H9 (cell line): ENCODE results near the gene UNC13C. TPM values are rescaled to one million over a fixed set of nuclear protein-coding genes. Genes with fewer than 3 reads are reported as not detected.

ENCODE experiments used
- DNase-seq: peaks from one replicate; pipeline ENCODE4 v3.0.0-alpha.2; 2017
- H2AFZ ChIP-seq: one replicate; pipeline ENCODE4 v1.6.1; 2013; ENCODE audit warnings: mild to moderate bottlenecking, low read length, control low read depth, moderate library complexity
- H2AK5ac ChIP-seq: 2 replicates; pipeline ENCODE4 v1.6.1; 2013; ENCODE audit warnings: low read length, control low read depth, mixed read lengths; ENCODE audit not compliant: insufficient read length
- H2BK120ac ChIP-seq: one replicate; pipeline ENCODE4 v1.6.1; 2013; ENCODE audit warnings: low read depth, mild to moderate bottlenecking, low read length, control low read depth, inconsistent platforms; ENCODE audit not compliant: poor library complexity, severe bottlenecking
- H2BK12ac ChIP-seq: 2 replicates; pipeline ENCODE4 v1.6.1; 2013; ENCODE audit warnings: low read length, control low read depth, mixed read lengths, low read depth; ENCODE audit not compliant: insufficient read length
- H2BK15ac ChIP-seq: 2 replicates; pipeline ENCODE4 v1.6.1; 2013; ENCODE audit warnings: low read depth, low read length, control low read depth
- H2BK20ac ChIP-seq: one replicate; pipeline ENCODE4 v1.6.1; 2013; ENCODE audit warnings: low read depth, mild to moderate bottlenecking, low read length, control low read depth, inconsistent platforms; ENCODE audit not compliant: poor library complexity, severe bottlenecking
- H2BK5ac ChIP-seq: 2 replicates; pipeline ENCODE4 v1.6.1; 2013; ENCODE audit warnings: low read length, control low read depth, mixed read lengths; ENCODE audit not compliant: insufficient read length
- H3K14ac ChIP-seq: 2 replicates; pipeline ENCODE4 v1.6.1; 2013; ENCODE audit warnings: low read length, control low read depth; ENCODE audit not compliant: insufficient read depth
- H3K18ac ChIP-seq: 2 replicates; pipeline ENCODE4 v1.6.1; 2013; ENCODE audit warnings: low read depth, mild to moderate bottlenecking, mixed read lengths, low read length, control low read depth; ENCODE audit not compliant: insufficient read length
- H3K23ac ChIP-seq: 2 replicates; pipeline ENCODE4 v1.6.1; 2013; ENCODE audit warnings: low read length, control low read depth, mixed read lengths, low read depth; ENCODE audit not compliant: insufficient read length
- H3K23me2 ChIP-seq: 2 replicates; pipeline ENCODE4 v1.6.1; 2013; ENCODE audit warnings: low read depth, mild to moderate bottlenecking, mixed read lengths, low read length, control low read depth; ENCODE audit not compliant: insufficient read length, poor library complexity, severe bottlenecking
- H3K27ac ChIP-seq: 2 replicates; pipeline ENCODE4 v1.5.1; 2013; ENCODE audit warnings: low read length, control low read depth, mixed read lengths, low read depth; ENCODE audit not compliant: insufficient read length
- H3K27me3 ChIP-seq: 2 replicates; pipeline ENCODE4 v1.6.1; 2013; ENCODE audit warnings: low read length, control low read depth, inconsistent platforms; ENCODE audit not compliant: insufficient read depth
- H3K4ac ChIP-seq: 2 replicates; pipeline ENCODE4 v1.6.1; 2013; ENCODE audit warnings: low read depth, mild to moderate bottlenecking, control low read depth, inconsistent platforms, low read length, moderate library complexity
- H3K4me1 ChIP-seq: 2 replicates; pipeline ENCODE4 v1.6.1; 2013; ENCODE audit warnings: low read length, control low read depth, inconsistent platforms; ENCODE audit not compliant: insufficient read depth
- H3K4me2 ChIP-seq: 2 replicates; pipeline ENCODE4 v1.6.1; 2013; ENCODE audit warnings: low read length, control low read depth, mixed read lengths; ENCODE audit not compliant: insufficient read length, insufficient read depth
- H3K56ac ChIP-seq: 2 replicates; pipeline ENCODE4 v1.6.1; 2013; ENCODE audit warnings: low read depth, mild to moderate bottlenecking, mixed read lengths, low read length, control low read depth; ENCODE audit not compliant: insufficient read length
- H3K79me1 ChIP-seq: 2 replicates; pipeline ENCODE4 v1.6.1; 2013; ENCODE audit warnings: low read depth, mild to moderate bottlenecking, moderate library complexity, low read length, control low read depth, inconsistent platforms; ENCODE audit not compliant: insufficient read depth, poor library complexity, severe bottlenecking
- H3K79me2 ChIP-seq: 2 replicates; pipeline ENCODE4 v1.6.1; 2013; ENCODE audit warnings: low read length, control low read depth, inconsistent platforms; ENCODE audit not compliant: insufficient read depth
- H3K9ac ChIP-seq: 2 replicates; pipeline ENCODE4 v1.6.1; 2013; ENCODE audit warnings: low read length, control low read depth, mixed read lengths; ENCODE audit not compliant: insufficient read length; ENCODE audit errors: extremely low read depth
- H3K9me3 ChIP-seq: one replicate; pipeline ENCODE4 v1.6.1; 2013; ENCODE audit warnings: low read depth, low read length, inconsistent platforms; ENCODE audit not compliant: control insufficient read depth
- H3T11ph ChIP-seq: one replicate; pipeline ENCODE4 v1.6.1; 2013; ENCODE audit warnings: mild to moderate bottlenecking, low read length, control low read depth, inconsistent platforms
- H4K20me1 ChIP-seq: one replicate; pipeline ENCODE4 v1.6.1; 2013; ENCODE audit not compliant: control insufficient read depth, insufficient read length, insufficient read depth
- H4K5ac ChIP-seq: 2 replicates; pipeline ENCODE4 v1.6.1; 2013; ENCODE audit warnings: low read depth, mild to moderate bottlenecking, mixed read lengths, low read length, control low read depth; ENCODE audit not compliant: insufficient read length
- H4K8ac ChIP-seq: replicated peaks from 2 replicates; pipeline ENCODE4 v1.6.1; 2013; ENCODE audit warnings: low read length, control low read depth, mixed read lengths, low read depth; ENCODE audit not compliant: insufficient read length
- H4K91ac ChIP-seq: 2 replicates; pipeline ENCODE4 v1.6.1; 2013; ENCODE audit warnings: low read depth, mild to moderate bottlenecking, moderate library complexity, mixed read lengths, low read length, control low read depth; ENCODE audit not compliant: insufficient read length
- H3K27ac Mint-ChIP-seq, 3 experiments: 2 replicates in 2 of 3; 3 replicates in 1 of 3; pipeline ENCODE4 v1.8.0; 2020 to 2021; ENCODE audit warnings: mixed read lengths in 3 of 3, mild to moderate bottlenecking in 1 of 3, moderate library complexity in 1 of 3
- H3K27me3 Mint-ChIP-seq: 2 replicates; pipeline ENCODE4 v1.8.0; 2021; ENCODE audit warnings: low read depth, mild to moderate bottlenecking, moderate library complexity, mixed read lengths
- H3K36me3 Mint-ChIP-seq, 3 experiments: 2 replicates in 2 of 3; 3 replicates in 1 of 3; pipeline ENCODE4 v1.8.0; 2020 to 2021; ENCODE audit warnings: low read depth in 3 of 3, mixed read lengths in 3 of 3; ENCODE audit not compliant: insufficient read depth in 1 of 3
- H3K4me1 Mint-ChIP-seq, 2 experiments: 2 replicates each; pipeline ENCODE4 v1.8.0; 2020; ENCODE audit warnings: mixed read lengths in 2 of 2
- H3K4me3 Mint-ChIP-seq, 2 experiments: 2 replicates in 1 of 2; 3 replicates in 1 of 2; pipeline ENCODE4 v1.8.0; 2020 to 2021; ENCODE audit warnings: mild to moderate bottlenecking in 2 of 2, mixed read lengths in 2 of 2, moderate library complexity in 1 of 2
- H3K9me3 Mint-ChIP-seq, 2 experiments: 2 replicates in 1 of 2; 3 replicates in 1 of 2; pipeline ENCODE4 v1.8.0; 2020; ENCODE audit warnings: mild to moderate bottlenecking in 2 of 2, mixed read lengths in 2 of 2, moderate library complexity in 1 of 2
- WGBS: extraction: QIAGEN DNeasy Blood & Tissue Kit; methylation state at CpG from one replicate; pipeline ENCODE4 v1.1.7; 2013; ENCODE audit warnings: missing lambda C conversion rate, low lambda C conversion rate, mixed read lengths; ENCODE audit not compliant: insufficient read length; ENCODE audit errors: extremely low coverage; 5-methylcytosine and 5-hydroxymethylcytosine counted together
- total RNA-seq: library from RNA; stranded (reverse); gene quantifications from 2 replicates; pipeline ENCODE4 v1.2.1, GENCODE V29; 2021
- TF ChIP-seq, protein P1 (sequence below): fragments of 200-600 bp; sonication (generic); conservative IDR thresholded peaks from 3 replicates; pipeline ENCODE4 v1.8.0; 2021; ENCODE audit warnings: antibody characterized with exemption, mild to moderate bottlenecking

Gene UNC13C
- total RNA-seq, 1 experiment from 2014 or later = 0.02 TPM

GRCh38 chr15:54212635-54213034, 234.4 kb downstream of the UNC13C start:
- Histone ChIP-seq H2BK20ac (no peak overlapping the region), H2BK120ac (no peak overlapping the region), H2BK12ac (no peak overlapping the region), H3K14ac (no peak overlapping the region), H4K20me1 (no peaks in the 10 kb centered on the region), H2BK15ac (no peak overlapping the region), H4K91ac (no peak overlapping the region), H3K9me3 (no peaks in the 10 kb centered on the region), H3K4me1 (no peaks in the 10 kb centered on the region), H4K8ac (no peak overlapping the region), H3T11ph (no peak overlapping the region), H3K23ac (no peak overlapping the region), H3K56ac (no peak overlapping the region), H3K4me2 (no peak overlapping the region), H3K27me3 (no peaks in the 10 kb centered on the region), H3K4ac (no peak overlapping the region), H3K18ac (no peak overlapping the region), H3K79me1 (no peaks in the 10 kb centered on the region), H3K23me2 (no peaks in the 10 kb centered on the region), H3K9ac (no peak overlapping the region), H4K5ac (no peak overlapping the region), H2AK5ac (no peak overlapping the region), H3K79me2 (no peaks in the 10 kb centered on the region), H2AFZ (no peak overlapping the region), H3K27ac (no peak overlapping the region), H2BK5ac (no peak overlapping the region)
- no peaks in the 10 kb centered on the region for H3K27me3 Mint-ChIP-seq
- DNase-seq = no peak
- WGBS = no CpG with 5 or more reads among the region's 2 CpGs
- H3K27ac Mint-ChIP-seq = no peak overlapping the region
- TF ChIP-seq, protein P1, sequence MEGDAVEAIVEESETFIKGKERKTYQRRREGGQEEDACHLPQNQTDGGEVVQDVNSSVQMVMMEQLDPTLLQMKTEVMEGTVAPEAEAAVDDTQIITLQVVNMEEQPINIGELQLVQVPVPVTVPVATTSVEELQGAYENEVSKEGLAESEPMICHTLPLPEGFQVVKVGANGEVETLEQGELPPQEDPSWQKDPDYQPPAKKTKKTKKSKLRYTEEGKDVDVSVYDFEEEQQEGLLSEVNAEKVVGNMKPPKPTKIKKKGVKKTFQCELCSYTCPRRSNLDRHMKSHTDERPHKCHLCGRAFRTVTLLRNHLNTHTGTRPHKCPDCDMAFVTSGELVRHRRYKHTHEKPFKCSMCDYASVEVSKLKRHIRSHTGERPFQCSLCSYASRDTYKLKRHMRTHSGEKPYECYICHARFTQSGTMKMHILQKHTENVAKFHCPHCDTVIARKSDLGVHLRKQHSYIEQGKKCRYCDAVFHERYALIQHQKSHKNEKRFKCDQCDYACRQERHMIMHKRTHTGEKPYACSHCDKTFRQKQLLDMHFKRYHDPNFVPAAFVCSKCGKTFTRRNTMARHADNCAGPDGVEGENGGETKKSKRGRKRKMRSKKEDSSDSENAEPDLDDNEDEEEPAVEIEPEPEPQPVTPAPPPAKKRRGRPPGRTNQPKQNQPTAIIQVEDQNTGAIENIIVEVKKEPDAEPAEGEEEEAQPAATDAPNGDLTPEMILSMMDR = no peak
- peaks cover 5 to 10% of the 10 kb centered on the region in 2 experiments for H3K4me1 Mint-ChIP-seq
- no peaks in the 10 kb centered on the region for H3K9me3 Mint-ChIP-seq
- H3K4me3 Mint-ChIP-seq = no peak overlapping the region
- H3K36me3 Mint-ChIP-seq = no peaks in the 10 kb centered on the region
